Measurements from ENCODE around the gene EGF.
A peak's percentile ranks its signal among the peaks of the same experiment; 100 is the strongest.

Gene EGF

DNA sequence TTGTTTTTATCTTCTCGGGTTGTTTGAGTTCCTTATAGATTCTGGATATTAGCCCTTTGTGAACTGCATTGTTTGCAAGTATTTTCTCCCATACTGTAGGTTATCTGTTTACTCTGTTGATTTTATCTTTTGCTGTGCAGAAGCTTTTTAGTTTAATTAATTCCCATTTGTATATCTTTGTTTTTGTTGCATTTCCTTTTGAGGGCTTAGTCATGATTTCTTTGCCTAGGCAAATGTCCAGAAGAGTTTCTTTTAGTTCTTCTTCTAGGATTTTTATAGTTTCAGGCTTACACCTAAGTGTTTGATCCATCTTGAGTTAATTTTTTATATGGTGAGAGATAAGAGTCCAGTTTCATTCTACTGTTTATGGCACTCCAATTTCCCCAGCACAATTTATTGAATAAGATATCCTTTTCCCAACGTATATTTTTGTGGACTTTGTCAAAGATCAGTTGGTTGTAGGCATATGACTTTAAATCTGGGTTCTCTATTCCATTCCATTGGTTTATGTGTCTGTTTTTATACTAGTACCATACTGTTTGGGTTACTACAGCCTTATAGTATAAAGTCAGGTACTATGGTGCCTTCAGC is 54.3 kb downstream of the EGF start:
- no peak overlapping the region for H3K4me3 ChIP-seq (ENCODE audit: low read depth, low read length)
- TF ChIP-seq MYC (IDR thresholded peaks at IDR 0.05; ENCODE audit: low read depth, low read length), result no peak
- TF ChIP-seq, protein P1, sequence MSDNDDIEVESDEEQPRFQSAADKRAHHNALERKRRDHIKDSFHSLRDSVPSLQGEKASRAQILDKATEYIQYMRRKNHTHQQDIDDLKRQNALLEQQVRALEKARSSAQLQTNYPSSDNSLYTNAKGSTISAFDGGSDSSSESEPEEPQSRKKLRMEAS (IDR thresholded peaks at IDR 0.05; ENCODE audit: low read depth, low read length), result no peak
- TF ChIP-seq, protein P2, sequence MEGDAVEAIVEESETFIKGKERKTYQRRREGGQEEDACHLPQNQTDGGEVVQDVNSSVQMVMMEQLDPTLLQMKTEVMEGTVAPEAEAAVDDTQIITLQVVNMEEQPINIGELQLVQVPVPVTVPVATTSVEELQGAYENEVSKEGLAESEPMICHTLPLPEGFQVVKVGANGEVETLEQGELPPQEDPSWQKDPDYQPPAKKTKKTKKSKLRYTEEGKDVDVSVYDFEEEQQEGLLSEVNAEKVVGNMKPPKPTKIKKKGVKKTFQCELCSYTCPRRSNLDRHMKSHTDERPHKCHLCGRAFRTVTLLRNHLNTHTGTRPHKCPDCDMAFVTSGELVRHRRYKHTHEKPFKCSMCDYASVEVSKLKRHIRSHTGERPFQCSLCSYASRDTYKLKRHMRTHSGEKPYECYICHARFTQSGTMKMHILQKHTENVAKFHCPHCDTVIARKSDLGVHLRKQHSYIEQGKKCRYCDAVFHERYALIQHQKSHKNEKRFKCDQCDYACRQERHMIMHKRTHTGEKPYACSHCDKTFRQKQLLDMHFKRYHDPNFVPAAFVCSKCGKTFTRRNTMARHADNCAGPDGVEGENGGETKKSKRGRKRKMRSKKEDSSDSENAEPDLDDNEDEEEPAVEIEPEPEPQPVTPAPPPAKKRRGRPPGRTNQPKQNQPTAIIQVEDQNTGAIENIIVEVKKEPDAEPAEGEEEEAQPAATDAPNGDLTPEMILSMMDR (IDR thresholded peaks at IDR 0.05; ENCODE audit: low read depth, low read length), result no peak
- no peak for TF ChIP-seq POLR2A (IDR thresholded peaks at IDR 0.05; ENCODE audit: extremely low read depth, insufficient read length)
- DNase-seq (ENCODE audit: low read depth), result no peak

DNA sequence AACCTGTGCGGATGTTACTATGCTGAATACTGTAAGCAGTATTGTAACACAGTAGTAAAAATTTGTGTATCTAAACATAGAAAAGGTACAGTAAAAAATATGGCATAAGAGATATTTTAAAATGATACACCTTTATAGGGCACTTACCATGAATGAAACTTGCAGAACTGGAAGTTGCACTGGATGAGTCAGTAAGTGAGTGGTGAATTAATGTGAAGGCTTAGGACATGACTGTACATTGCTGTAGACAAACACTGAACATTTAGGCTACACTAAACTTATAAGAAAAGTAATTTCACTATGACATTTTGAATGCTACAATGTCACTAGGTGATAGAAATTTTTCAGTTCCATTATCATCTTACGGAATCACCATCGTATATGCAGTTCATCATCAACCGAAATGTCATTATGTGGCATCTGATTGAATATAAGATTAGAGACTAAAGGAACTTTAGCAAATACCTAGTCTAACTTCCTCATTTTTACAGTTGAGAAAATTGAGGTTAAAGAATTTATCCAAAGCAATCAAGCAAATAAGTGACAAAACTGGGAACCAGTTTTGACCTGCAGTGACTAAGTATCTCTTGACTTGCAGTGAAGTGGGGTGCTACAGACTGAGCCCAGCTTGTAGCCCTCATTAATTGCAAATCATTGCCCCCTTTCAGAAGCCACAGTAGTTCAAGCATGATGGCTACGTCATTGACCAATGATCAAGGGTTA is 55.3 kb downstream of the EGF start:
- H3K4me3 ChIP-seq (ENCODE audit: low read depth, low read length), result no peak overlapping the region
- peak; percentile 10 for DNase-seq (ENCODE audit: low read depth)
- TF ChIP-seq, protein P1 (IDR thresholded peaks at IDR 0.05; ENCODE audit: low read depth, low read length), result no peak
- TF ChIP-seq, protein P2 (IDR thresholded peaks at IDR 0.05; ENCODE audit: low read depth, low read length), result no peak
- TF ChIP-seq MYC (IDR thresholded peaks at IDR 0.05; ENCODE audit: low read depth, low read length) (no peak), POLR2A (IDR thresholded peaks at IDR 0.05; ENCODE audit: extremely low read depth, insufficient read length) (no peak)

DNA sequence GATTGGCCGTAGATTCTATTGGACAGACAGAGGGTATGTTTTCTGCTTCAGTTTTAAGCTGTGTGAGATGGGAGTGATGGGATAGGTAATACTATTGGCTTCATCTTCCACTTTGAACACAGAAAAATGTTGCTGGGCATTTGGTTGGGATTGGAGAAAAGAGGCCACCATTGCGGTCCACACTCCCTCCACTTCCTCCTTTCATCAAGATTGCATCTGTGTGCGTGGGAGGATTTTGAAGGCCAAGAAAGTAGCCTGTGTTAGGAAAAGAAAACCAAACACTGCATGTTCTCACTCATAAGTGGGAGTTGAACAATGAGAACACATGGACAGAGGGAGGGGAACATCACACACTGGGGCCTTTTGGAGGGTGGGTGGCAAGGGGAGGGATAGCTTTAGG is 56.4 kb downstream of the EGF start:
- H3K4me3 ChIP-seq (ENCODE audit: low read depth, low read length), result no peak overlapping the region
- DNase-seq (ENCODE audit: low read depth), result peak; percentile 63
- TF ChIP-seq, protein P2 (IDR thresholded peaks at IDR 0.05; ENCODE audit: low read depth, low read length), result no peak
- TF ChIP-seq POLR2A (IDR thresholded peaks at IDR 0.05; ENCODE audit: extremely low read depth, insufficient read length) (no peak), MYC (IDR thresholded peaks at IDR 0.05; ENCODE audit: low read depth, low read length) (no peak)
- TF ChIP-seq, protein P1 (IDR thresholded peaks at IDR 0.05; ENCODE audit: low read depth, low read length), result no peak

DNA sequence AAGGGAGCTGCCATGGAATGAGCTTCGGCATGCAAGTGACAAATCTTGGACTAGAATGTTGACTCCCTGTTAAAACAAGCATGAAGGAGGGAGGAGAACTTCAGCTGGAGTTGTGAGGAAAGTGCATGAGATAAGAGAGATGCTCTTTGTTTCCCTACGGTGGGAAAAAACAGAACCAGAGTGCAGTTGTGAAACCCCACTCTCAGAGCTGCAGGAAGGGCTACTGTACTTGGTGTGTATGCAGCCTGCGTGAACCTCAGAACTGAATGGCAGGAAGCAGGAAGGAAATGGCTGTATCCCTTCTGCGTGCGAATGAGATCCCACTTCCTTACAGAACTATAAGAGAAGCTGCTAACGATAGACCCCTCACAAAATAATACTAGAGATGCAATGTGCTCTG is 57.2 kb downstream of the EGF start:
- no peak overlapping the region for H3K4me3 ChIP-seq (ENCODE audit: low read depth, low read length)
- DNase-seq (ENCODE audit: low read depth), result peak; percentile 11
- TF ChIP-seq POLR2A (IDR thresholded peaks at IDR 0.05; ENCODE audit: extremely low read depth, insufficient read length) (no peak), MYC (IDR thresholded peaks at IDR 0.05; ENCODE audit: low read depth, low read length) (no peak)
- TF ChIP-seq, protein P1 (IDR thresholded peaks at IDR 0.05; ENCODE audit: low read depth, low read length), result no peak
- TF ChIP-seq, protein P2 (IDR thresholded peaks at IDR 0.05; ENCODE audit: low read depth, low read length), result no peak

DNA sequence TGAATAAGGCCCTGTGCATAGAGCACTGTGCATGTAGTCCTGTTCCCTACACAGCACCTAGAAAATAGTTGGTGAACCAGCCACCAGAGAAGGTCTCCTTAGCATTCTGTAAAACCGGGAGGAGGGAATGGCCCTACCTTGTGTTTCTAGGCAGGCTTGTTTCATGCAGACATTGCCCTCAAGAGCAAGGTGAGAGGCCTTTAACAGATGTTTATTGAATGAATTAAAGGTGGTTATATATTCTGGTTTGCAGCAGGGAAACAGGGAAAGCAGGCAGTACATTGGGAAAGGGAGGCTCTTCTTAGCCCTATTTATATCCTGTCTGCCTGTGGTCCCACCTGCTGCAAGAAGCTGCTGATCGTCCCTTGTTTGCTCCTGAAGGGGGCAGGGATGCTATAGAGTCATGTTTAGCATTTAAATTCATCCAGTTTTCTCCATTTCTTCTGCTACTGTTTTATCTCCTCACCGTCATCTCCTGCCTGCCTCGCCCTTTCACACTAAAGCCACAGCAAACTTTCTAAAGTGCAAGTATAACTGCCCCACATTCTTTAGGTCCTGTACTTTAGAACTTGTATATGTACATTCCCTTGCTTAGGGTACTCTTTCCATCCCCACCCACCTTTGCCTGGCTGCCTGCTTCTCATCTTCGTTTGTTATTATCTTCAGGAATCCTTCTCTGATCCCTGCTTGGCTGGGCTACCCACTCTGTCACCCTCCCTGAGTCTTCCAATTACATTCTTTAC is 60.3 kb downstream of the EGF start:
- TF ChIP-seq, protein P2 (IDR thresholded peaks at IDR 0.05; ENCODE audit: low read depth, low read length), result no peak
- TF ChIP-seq, protein P1 (IDR thresholded peaks at IDR 0.05; ENCODE audit: low read depth, low read length), result no peak
- TF ChIP-seq POLR2A (IDR thresholded peaks at IDR 0.05; ENCODE audit: extremely low read depth, insufficient read length) (no peak), MYC (IDR thresholded peaks at IDR 0.05; ENCODE audit: low read depth, low read length) (no peak)
- no peak overlapping the region for H3K4me3 ChIP-seq (ENCODE audit: low read depth, low read length)
- DNase-seq (ENCODE audit: low read depth), result no peak
